ENCODE measurements around the gene OR2K2. TPM values are rescaled to one million over a fixed set of nuclear protein-coding genes. Genes with fewer than 3 reads are reported as not detected.
"Not testable (repeated sequence)": the region's sequence is repeated elsewhere in the genome, so short reads cannot be mapped to it uniquely, and the experiment has no call there.

The OR2K2 gene
- total RNA-seq, 1 donor from 2014 or later: not detected

DNA sequence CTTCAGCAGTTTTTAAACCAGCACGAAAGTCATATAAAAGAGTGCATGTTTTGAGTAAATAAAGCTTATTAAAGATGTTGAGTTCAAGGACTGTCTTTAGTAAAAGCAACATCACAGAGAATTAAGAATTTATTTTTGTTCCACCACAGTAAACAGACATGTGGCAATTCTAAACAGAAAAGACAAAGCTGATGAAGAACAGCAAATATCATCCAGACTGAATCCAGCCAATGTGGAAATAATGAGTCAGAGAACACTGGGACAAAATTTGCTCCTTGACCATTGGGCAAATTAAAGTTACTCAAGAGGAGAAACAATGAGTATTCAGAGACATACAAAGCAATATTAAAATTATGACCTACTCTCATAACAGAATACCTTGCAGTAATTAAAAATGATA lies 28.8 kb downstream of the OR2K2 start:
- TF ChIP-seq, protein P1, sequence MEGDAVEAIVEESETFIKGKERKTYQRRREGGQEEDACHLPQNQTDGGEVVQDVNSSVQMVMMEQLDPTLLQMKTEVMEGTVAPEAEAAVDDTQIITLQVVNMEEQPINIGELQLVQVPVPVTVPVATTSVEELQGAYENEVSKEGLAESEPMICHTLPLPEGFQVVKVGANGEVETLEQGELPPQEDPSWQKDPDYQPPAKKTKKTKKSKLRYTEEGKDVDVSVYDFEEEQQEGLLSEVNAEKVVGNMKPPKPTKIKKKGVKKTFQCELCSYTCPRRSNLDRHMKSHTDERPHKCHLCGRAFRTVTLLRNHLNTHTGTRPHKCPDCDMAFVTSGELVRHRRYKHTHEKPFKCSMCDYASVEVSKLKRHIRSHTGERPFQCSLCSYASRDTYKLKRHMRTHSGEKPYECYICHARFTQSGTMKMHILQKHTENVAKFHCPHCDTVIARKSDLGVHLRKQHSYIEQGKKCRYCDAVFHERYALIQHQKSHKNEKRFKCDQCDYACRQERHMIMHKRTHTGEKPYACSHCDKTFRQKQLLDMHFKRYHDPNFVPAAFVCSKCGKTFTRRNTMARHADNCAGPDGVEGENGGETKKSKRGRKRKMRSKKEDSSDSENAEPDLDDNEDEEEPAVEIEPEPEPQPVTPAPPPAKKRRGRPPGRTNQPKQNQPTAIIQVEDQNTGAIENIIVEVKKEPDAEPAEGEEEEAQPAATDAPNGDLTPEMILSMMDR (conservative IDR thresholded peaks at IDR 0.05): no peak
- Mint-ChIP-seq H3K27ac (ENCODE audit: unreplicated experiment) (no peak overlapping the region), H3K27me3 (ENCODE audit: low read depth) (no peaks in the 10 kb centered on the region), H3K36me3 (ENCODE audit: low read depth) (peaks cover 4% of the 10 kb centered on the region), H3K4me1 (peaks cover 20% of the 10 kb centered on the region), H3K4me3 (no peak overlapping the region), H3K9me3 (peaks cover 4% of the 10 kb centered on the region)
- DNase-seq (ENCODE audit: low read depth, low spot score): no peak

- no peak overlapping the region for H3K27ac Mint-ChIP-seq (ENCODE audit: unreplicated experiment)
- no peak overlapping the region for H3K4me3 Mint-ChIP-seq
- DNase-seq (ENCODE audit: low read depth, low spot score): no peak
- H3K27me3 Mint-ChIP-seq (ENCODE audit: low read depth): no peaks in the 10 kb centered on the region
- TF ChIP-seq, protein P1 (conservative IDR thresholded peaks at IDR 0.05): no peak
- peaks cover 22% of the 10 kb centered on the region for H3K4me1 Mint-ChIP-seq
- peaks cover 4% of the 10 kb centered on the region for H3K9me3 Mint-ChIP-seq
- peaks cover 4% of the 10 kb centered on the region for H3K36me3 Mint-ChIP-seq (ENCODE audit: low read depth)
Observed at GRCh38 chr9:111300140-111300735, 29.8 kb downstream of the OR2K2 start.

- peaks cover 29% of the 10 kb centered on the region for H3K4me1 Mint-ChIP-seq
- H3K27ac Mint-ChIP-seq (ENCODE audit: unreplicated experiment): peak overlapping the region; percentile 35
- H3K4me3 Mint-ChIP-seq; DNase-seq (ENCODE audit: low read depth, low spot score); H3K36me3 Mint-ChIP-seq (ENCODE audit: low read depth); H3K9me3 Mint-ChIP-seq; H3K27me3 Mint-ChIP-seq (ENCODE audit: low read depth): not testable (repeated sequence)
- TF ChIP-seq, protein P1 (conservative IDR thresholded peaks at IDR 0.05): peak; percentile 5
Observed at GRCh38 chr9:111299599-111299966, 30.4 kb downstream of the OR2K2 start.

DNA sequence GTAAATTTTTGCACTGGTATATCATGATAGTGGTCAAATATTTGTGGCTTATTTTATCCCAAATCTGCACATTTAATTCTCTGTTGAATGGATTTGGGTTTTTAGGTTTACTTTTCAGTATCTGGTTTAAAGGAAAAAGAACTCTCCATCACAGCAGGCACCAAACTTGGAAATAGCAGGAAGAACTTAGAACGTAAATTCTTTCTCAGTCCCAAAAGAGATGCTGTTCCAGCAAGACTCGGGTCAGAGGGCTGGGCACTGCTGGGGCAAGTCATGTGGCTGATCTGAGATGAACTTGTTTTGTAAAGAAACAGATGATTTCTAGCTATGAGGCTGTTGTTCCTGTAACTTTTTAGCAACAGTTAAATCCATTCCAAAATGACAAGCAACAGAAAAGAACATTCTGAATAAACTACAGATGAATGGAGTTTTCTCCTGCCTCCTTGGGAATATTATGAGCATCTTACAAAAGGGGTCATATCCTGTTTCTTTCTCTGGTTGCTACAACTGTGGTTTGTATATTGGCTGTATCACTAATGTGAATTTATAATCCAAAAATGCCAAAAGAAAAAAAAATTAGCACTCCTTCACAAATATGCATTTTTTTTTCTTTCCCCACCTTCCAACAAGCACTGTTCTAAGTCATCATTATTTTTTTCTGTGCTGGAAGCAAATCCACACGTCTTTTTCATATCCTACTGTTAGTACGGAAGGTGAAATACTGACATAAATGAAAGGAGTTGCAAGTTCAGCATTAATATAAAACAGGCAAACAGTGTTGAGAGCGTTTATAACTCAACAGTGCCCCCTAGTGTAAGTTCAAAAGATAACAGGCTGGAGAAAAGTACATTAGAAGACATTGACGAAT lies 31.1 kb downstream of the OR2K2 start:
- H3K4me1 Mint-ChIP-seq: peaks cover 35% of the 10 kb centered on the region

DNA sequence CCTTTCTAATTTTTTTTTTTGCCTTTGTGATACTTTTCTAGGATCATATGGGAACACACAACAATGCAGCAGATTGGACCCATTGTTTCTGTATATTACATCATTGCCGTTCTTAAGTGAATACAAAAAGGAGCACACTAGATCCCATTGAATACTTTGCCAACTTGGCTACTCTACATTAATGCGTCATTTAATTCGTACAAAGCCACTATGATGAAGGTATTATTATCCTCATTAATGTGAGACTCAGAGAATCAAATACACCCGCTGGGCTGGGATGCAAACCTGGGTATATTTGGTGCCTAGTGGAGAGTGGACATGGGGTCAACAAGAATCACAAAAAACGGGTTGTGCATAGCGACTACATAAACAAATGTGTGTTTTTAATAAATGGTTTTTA lies 31.9 kb downstream of the OR2K2 start:
- H3K4me1 Mint-ChIP-seq: peaks cover 36% of the 10 kb centered on the region
- TF ChIP-seq, protein P1 (conservative IDR thresholded peaks at IDR 0.05): no peak
- H3K27ac Mint-ChIP-seq (ENCODE audit: unreplicated experiment): no peak overlapping the region
- no peak for DNase-seq (ENCODE audit: low read depth, low spot score)
- H3K9me3 Mint-ChIP-seq: peaks cover 4% of the 10 kb centered on the region
- no peak overlapping the region for H3K4me3 Mint-ChIP-seq
- peaks cover 4% of the 10 kb centered on the region for H3K36me3 Mint-ChIP-seq (ENCODE audit: low read depth)
- H3K27me3 Mint-ChIP-seq (ENCODE audit: low read depth): no peaks in the 10 kb centered on the region

More for the DNA sequence above, 31.1 kb downstream of the OR2K2 start:
- H3K36me3 Mint-ChIP-seq (ENCODE audit: low read depth): peaks cover 4% of the 10 kb centered on the region
- TF ChIP-seq, protein P1 (conservative IDR thresholded peaks at IDR 0.05): peak; percentile 93
- H3K4me3 Mint-ChIP-seq: no peak overlapping the region
- H3K27me3 Mint-ChIP-seq (ENCODE audit: low read depth): no peaks in the 10 kb centered on the region
- no peak overlapping the region for H3K27ac Mint-ChIP-seq (ENCODE audit: unreplicated experiment)
- H3K9me3 Mint-ChIP-seq: peaks cover 4% of the 10 kb centered on the region
- no peak for DNase-seq (ENCODE audit: low read depth, low spot score)

Measured in neural crest cell (in vitro differentiated cells).